Cardiac septum (tissue), 1 donor: ENCODE measurements around the gene ARHGAP5. TPM values are rescaled to one million over a fixed set of nuclear protein-coding genes. Genes with fewer than 3 reads are reported as not detected.
A peak's percentile ranks its signal among the peaks of the same experiment; 100 is the strongest.

Experiments
- DNase-seq: peaks from one replicate; pipeline ENCODE4 v3.0.0-alpha.2; 2020; ENCODE audit warnings: low spot score
- intact Hi-C: fragments of 100-400 bp; cut with DNase I; formaldehyde crosslinking; loops from one replicate; pipeline ENCODE4 v1.14.0; 2022
- long read RNA-seq: library from polyadenylated mRNA; unstranded; transcript quantifications from one replicate; pipeline ENCODE4 v2.0.0, GENCODE V29; 2021
- total RNA-seq: library from RNA; stranded (reverse); fragmentation: NEBNext Ultra II Directional; extraction: Animal tissue kit (Norgen Biotek cat#: 25700); gene quantifications from one replicate; pipeline ENCODE4 v1.2.1, GENCODE V29; 2021
- donor health status: DM: no; HTN: no; CAD: no.

Gene ARHGAP5, protein sequence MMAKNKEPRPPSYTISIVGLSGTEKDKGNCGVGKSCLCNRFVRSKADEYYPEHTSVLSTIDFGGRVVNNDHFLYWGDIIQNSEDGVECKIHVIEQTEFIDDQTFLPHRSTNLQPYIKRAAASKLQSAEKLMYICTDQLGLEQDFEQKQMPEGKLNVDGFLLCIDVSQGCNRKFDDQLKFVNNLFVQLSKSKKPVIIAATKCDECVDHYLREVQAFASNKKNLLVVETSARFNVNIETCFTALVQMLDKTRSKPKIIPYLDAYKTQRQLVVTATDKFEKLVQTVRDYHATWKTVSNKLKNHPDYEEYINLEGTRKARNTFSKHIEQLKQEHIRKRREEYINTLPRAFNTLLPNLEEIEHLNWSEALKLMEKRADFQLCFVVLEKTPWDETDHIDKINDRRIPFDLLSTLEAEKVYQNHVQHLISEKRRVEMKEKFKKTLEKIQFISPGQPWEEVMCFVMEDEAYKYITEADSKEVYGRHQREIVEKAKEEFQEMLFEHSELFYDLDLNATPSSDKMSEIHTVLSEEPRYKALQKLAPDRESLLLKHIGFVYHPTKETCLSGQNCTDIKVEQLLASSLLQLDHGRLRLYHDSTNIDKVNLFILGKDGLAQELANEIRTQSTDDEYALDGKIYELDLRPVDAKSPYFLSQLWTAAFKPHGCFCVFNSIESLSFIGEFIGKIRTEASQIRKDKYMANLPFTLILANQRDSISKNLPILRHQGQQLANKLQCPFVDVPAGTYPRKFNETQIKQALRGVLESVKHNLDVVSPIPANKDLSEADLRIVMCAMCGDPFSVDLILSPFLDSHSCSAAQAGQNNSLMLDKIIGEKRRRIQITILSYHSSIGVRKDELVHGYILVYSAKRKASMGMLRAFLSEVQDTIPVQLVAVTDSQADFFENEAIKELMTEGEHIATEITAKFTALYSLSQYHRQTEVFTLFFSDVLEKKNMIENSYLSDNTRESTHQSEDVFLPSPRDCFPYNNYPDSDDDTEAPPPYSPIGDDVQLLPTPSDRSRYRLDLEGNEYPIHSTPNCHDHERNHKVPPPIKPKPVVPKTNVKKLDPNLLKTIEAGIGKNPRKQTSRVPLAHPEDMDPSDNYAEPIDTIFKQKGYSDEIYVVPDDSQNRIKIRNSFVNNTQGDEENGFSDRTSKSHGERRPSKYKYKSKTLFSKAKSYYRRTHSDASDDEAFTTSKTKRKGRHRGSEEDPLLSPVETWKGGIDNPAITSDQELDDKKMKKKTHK (N-terminal part only)
- total RNA-seq = 253 TPM
- long read RNA-seq, full-length matches to known transcripts = 8 of 39 reads
- long read RNA-seq, partial matches to known transcripts = 16 of 39 reads
- long read RNA-seq, other reads (novel, unspliced or antisense) = 15 of 39 reads

DNA sequence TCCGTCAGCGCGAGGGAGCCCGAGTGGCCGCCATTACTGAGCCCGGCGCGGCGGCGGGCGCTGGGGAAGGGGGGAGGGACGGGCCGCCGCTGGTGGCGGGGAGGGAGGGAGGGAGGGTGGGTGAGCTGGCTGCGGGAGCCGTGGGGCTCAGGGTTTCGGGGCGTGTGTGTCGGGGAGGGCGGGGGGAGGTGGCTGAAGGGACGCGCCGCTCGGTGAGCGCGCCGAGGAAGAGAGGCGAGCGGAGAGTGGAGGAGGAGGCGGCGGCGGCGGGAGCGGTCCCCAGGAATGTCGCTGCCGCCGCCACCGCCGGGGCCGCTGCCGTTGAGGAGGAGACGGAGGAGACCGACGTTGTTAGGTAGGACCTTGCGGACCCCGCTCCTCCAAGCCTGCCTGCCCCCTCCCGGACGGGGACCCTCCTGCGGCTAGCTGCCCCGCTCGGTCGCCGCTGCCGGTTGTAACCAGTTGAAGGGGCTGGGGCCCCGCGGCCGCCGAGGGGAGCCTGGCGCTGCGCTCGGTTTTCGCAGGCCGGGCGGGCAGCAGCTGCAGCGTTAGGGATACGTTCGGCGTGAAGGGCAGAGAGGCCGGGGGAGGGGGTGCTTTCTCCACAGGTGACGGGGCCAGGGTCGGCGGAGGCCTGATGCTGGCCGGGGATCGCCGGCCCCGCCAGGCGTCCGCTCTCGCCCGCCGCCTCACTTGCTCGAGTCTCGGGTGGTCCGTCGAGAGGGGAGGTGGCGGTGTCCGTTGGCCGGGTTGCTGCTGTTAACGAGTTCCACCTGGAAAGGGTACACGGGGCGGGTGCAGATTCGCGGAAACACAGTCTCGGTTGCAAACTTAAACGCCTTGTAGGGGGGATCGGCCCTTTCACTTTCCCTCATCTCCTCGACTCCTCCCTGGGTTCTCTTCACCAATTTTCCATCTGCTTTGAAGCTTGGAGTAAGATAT, at the start of gene ARHGAP5:
TSS of gene ARHGAP5 (plus strand) at position 224 of the 942 bp plus-strand sequence. CDS start 13,366 bp downstream, outside the sequence.
- intact Hi-C loops = loop anchor here (5.0 kb wide), 2 partner anchors 85 to 140 kb away; no protein-coding TSS in a partner anchor
- peak; percentile 76 for DNase-seq

DNA sequence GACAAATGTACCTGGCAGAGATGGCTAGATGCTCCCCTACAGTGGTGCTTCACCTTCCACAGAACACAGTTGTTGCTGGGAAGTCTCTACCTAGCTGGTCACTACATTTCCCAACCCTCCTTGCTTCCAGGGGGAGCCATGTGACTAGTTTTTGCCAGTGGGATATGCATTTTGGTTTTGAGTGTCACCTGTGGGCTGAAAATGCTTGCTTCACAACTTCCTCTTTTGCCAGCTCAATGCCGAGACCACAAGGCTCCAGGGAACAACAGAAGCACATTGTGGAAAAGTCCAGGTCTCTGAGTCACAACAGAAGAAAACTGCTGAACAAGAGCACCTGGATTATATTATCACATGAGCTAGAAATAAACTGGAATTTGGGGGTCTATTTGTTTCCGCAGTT, 48.5 kb upstream of the ARHGAP5 start:
- no peak for DNase-seq
- intact Hi-C loops = no loop called here

DNA sequence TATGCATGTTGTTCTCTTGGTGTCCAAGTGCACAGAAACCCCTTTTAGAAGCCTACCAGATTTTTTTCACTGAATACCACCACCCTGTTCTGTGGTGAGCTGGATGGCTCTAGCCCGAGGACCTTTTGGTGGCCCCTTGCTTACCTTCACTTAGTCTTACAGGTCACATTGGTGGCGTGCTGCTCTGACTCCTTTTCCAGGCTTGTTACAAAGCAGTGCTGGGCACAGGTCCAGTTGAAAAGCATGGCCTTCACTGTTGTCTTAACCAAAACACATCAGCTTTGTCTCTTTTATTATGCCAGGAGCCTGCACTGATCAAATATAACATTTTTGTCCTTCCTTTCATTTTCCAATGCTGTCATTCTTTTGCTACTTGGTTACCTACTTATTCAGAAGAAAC, 43.6 kb upstream of the ARHGAP5 start:
- no peak for DNase-seq
- intact Hi-C loops = no loop called here

DNA sequence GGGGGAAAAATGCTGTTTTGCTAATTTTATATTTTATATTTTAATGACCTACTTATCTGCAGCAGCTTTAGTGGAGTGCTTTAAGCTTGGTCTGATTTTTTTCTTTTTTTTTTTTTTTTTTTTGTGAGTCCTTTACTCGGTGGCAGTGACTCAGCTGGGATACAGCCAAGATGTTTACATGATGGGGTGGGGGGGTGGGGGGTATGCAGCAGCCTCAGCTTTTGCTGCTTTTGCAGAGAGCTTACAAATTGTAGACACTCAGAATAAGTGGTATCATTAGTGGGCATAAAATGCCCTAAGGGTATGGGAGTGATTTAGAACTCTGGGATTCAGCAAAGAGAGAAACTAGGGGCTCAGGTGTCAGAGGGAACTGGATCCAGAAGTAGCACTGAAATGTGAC, 38.2 kb upstream of the ARHGAP5 start:
- intact Hi-C loops = no loop called here
- no peak for DNase-seq

DNA sequence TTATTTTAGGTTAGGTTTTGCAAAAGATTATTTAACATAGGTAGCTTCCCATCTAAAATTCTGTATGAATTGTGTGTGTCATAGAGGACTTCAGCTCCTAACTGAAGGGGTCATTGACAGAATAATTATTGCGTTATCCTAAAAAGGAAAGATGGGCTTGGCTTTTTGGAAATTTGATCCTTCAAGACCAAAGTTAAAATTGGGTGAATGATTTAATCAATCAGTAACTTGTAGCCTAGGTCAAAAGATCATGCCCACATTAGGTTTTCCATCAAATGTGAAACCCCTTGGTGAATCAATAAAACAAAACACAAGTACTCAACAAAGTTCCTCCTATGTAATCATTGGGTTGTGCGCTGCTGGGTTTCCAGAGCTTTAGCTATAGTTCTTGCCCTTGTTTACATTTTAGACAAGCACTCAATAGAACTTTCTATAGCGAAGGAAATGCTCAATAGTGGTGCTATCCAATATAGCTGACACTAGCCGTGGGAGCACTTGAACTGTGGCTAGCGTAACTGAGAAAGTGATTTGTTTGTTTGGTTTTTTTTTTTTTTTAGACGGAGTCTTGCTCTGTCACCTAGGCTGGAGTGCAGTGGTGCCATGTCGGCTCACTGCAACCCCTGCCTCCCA, 37.6 kb upstream of the ARHGAP5 start:
- intact Hi-C loops = no loop called here
- no peak for DNase-seq

DNA sequence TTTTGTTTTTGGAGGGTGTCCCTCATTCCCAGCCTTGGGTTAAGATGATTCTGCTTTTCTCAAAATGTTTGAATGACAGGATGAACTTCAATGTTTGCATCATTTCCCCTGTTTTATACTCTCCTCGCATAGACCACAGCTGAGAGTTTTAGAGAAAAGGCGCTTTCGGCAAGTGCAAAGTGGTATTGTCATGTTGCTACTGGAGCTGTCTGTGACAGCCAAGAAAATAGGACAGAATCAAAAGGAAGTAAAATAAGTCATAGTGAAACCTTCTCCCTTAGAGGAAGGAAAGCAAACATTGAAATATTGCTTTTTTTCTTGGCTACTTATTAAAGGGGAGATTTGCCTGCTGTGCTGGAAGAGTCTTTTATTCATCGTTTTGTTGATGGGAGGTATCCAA, 33.5 kb upstream of the ARHGAP5 start:
- DNase-seq = no peak
- intact Hi-C loops = no loop called here

DNA sequence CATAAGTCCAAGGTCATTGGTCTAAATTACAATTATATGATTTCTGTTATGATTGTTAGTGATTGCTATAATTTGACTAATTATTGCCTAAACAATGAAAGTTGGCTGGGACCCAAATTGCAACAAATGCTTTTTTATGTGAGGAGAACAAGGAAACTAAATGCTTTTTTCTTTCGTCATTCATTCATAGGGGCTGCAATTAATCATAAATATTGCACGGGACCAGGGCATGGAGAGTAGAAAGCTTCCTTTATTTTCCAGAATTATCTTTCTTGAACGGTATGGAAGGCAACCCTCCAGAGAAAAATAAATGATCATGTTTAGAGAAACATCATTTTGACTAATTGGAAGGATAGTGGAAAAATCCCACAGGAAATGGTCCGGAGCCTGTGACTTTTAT, 32.6 kb upstream of the ARHGAP5 start:
- intact Hi-C loops = no loop called here

DNA sequence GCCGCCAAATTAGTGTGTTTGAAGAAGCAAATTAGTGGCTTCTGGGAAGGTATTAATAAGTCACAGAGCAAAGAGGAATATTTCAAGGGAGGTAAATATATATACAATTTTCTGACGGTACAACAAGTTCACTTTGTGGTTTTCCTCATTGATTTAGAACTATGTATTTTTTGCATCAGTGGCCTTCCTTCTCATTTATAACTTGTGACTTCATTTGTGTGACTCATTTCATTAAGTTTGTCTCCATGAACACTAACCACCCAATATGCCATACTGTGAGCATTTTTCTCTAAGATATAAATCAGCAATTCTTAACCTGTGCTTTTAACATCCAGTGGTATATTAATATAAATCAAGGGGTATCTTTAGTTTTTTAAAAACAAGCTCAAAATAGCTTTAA, 29.3 kb upstream of the ARHGAP5 start:
- DNase-seq = no peak
- intact Hi-C loops = no loop called here

More for the DNA sequence above, 32.6 kb upstream of the ARHGAP5 start:
- DNase-seq = no peak

DNA sequence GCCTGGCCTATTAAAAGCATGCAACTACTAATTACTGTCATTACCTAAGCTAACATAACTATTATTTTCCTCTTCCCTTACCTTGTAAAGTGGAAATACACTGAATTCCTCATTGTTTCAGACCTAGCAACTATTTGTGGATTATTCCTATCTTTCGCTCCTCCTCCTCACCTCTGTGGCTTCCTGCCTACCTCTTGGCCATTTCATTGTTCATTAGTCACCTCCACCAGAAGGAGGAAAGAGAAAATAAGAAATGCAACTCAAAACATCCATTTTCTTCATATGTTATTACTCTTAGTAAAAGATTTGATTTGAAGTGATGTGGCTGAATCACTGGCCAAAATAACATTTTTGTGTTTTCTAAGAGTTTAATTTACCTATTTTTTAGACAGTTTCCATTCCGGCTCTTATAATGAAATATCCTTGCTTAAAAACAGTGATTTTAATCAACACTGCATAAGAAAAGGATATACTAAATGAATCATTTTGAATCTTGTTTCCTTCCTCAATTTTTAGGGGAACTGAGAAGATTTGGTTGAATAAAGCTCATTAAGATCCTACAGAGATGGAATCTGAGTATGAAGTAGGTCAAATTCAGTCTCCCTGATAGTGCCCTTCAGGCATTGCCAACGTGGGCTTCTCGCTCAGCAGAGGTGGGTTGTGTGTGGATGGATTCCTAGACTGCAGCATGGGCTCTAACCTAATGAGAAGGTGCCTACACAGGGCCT, 27.6 kb upstream of the ARHGAP5 start:
- intact Hi-C loops = no loop called here
- no peak for DNase-seq

DNA sequence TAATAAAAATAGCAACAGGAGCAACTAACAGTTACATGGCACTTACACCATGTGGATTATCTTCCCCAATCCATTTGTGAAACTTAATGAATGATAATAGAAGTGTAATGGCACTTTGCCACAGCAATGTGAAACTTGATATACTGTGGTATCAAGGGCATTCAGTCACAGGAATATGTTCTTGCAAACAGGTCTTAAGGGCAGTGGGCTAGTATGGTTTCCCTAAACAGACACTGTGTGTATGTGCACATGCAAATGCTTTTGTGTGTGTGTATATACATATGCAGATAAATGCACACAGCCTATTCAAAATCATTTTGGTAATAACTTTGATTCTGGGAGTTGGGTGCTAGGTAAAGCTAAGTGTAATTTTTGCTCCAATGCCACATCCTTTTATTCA, 26.2 kb upstream of the ARHGAP5 start:
- DNase-seq = no peak
- intact Hi-C loops = no loop called here

DNA sequence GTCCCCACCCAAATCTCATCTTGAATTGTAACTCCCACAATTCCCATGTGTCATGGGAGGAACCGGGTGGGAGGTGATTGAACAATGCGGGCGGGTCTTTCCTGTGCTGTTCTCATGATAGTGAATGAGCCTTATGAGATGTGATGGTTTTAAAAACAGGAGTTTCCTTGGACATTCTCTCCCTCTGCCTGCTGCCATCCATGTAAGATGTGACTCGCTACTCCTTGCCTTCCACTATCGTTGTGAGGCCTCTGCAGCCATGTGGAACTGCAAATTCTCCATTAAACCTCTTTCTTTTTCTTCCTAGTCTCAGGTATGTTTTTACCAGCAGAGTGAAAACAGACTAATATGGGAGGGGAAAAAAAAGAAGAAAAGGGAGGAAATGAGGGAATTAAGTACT, 22.6 kb upstream of the ARHGAP5 start:
- intact Hi-C loops = no loop called here
- no peak for DNase-seq

DNA sequence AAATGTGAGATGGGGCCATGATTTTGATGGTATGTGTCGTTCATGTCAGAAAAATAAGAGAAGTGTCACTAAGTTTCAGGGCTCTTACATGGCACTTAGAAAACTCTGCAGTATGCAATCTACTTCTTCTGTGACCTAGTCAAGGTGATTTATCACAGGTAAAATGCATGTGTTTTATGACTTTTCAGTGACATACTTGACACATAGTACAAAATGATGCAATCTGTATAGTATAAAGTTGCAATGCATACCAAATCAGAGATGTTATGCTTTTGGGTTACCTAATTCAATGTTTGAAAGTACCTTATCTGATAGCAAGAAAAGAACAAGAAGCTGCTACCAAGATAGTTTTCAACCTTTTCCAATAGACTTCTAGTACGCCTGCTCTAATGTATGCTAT, 21.9 kb upstream of the ARHGAP5 start:
- intact Hi-C loops = no loop called here
- DNase-seq = no peak

DNA sequence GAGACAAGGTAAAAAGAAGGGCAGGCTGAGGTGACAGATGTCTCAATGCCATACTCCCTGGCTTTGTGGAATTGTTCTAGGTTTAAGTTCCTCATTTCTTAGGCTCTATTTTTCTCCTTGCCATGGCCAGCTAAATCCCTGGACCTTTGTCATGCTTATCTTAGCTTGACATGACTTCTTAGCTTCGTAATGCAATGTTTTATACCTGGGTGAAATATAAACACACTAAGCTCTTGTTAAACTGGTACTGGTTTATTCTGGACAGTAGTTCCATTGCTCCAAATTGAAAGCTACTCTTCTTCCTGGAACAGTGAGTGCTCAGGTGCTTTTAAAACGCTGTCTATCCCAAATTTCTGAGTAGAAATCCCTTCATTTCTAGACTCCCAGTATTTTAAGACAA, 17.4 kb upstream of the ARHGAP5 start:
- intact Hi-C loops = no loop called here
- no peak for DNase-seq

DNA sequence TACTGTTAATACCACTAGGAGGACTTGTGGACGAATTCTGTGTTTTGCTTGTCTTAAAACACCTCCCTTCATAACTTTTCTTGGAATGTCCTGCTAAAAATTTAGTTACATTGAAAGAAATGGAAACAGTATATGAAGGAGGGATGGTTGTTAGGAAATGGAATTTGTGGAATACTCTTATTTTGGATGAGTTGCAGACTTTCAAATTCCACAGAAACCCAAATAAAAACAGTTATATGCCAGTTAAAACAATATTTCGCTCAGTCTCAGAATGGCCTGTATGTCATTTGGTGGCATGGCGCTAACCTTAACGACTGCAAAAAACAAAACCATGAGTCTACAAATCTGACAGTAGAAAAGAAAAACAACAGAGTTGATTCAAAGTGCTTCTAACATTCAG, 12.2 kb upstream of the ARHGAP5 start:
- intact Hi-C loops = no loop called here
- DNase-seq = no peak

DNA sequence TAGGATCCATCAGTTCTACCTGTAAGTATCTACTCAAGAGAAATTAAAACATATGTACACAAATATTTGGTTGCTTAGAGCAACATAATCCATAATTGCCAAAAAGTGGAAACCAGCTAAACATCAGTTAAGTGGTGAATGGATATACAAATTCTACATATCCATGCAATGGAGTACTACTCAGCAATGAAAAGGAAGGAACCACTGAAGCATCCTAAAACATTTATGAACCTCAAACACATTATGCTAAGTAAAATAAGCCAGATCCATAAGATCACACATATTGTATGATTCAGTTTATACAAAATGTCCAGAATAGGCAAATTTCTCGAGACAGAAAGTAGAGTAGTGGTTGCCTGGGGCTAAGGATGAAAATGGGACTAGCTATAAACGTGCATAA, 8.4 kb upstream of the ARHGAP5 start:
- intact Hi-C loops = no loop called here
- DNase-seq = no peak

DNA sequence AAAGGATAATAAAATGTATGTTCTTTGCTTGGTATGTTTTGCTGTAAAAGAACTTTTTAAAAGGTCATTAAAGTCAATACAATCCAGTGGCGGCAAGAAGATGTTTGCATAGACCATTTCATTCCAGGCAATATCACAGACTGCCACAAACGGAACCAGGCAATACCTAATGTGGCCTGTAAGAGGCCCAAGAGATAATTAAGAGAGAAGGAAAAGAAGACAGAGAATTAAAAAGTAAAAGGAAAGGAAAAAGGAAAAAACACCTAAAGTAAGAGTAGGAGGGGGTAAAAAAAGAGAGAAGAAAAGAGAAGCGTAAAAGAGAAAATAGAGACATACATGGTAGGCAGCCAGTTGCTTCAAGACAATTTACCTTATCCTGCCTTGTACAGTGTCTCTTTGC, 6.8 kb upstream of the ARHGAP5 start:
- DNase-seq = no peak
- intact Hi-C loops = no loop called here

DNA sequence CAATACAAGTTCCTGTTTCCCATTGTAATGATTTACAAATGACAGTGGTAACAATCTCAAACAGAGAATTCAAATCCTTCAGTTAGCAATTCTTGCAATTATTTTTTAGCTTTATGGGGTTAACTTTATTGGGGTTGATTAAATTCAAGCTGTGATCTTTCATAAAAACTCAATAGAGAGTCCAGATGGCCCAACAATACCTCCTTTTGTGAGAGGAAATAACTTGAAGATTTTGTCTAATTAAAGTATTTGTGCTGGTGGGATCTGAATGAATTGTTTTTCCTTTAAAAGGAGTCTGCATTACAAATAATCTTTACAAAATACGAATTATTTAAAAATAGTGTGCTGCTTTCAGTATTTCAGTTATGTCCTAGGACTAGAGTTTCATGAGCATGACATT, 4.4 kb upstream of the ARHGAP5 start:
- no peak for DNase-seq
- intact Hi-C loops = loop anchor here (2.0 kb wide), 1 partner anchor 180 kb away; no protein-coding TSS in a partner anchor
